ENCODE measurements around the gene FAM210A.
"Not testable (repeated sequence)": the region's sequence is repeated elsewhere in the genome, so short reads cannot be mapped to it uniquely, and the experiment has no call there.

FAM210A gene

GRCh38 chr18:13725566-13726231, 659 bp downstream of the FAM210A start:
- peaks cover 7% of the 10 kb centered on the region for H3K36me3 ChIP-seq (replicated peaks)
- in situ Hi-C loops (cut with MboI; ENCODE audit: low sequenced_read_pairs) = no loop called here
- H3K27me3 ChIP-seq (ENCODE audit: low read depth) = no peaks in the 10 kb centered on the region
- no peaks in the 10 kb centered on the region for H3K9me3 ChIP-seq
- H3K4me3 ChIP-seq = peak overlapping the region; percentile 87
- no peak for DNase-seq (ENCODE audit: low spot score in 2 of 2)
- H3K4me1 ChIP-seq = peaks cover 10% of the 10 kb centered on the region

GRCh38 chr18:13720847-13721246, 5.5 kb downstream of the FAM210A start:
- Histone ChIP-seq H3K9me3 (peaks cover 2% of the 10 kb centered on the region; the same call in 1 of the 2 replicates), H3K4me3 (no peak overlapping the region), H3K36me3 (replicated peaks) (peaks cover 4% of the 10 kb centered on the region; the same call in 1 of the 2 replicates), H3K4me1 (peaks cover 7% of the 10 kb centered on the region), H3K27me3 (ENCODE audit: low read depth) (no peaks in the 10 kb centered on the region)
- in situ Hi-C loops (cut with MboI; ENCODE audit: low sequenced_read_pairs) = no loop called here
- no peak for DNase-seq (ENCODE audit: low spot score in 2 of 2)

- Histone ChIP-seq H3K9me3 (peaks cover 2% of the 10 kb centered on the region; the same call in 1 of the 2 replicates), H3K36me3 (replicated peaks) (peaks cover 4% of the 10 kb centered on the region; the same call in 1 of the 2 replicates), H3K27me3 (ENCODE audit: low read depth) (no peaks in the 10 kb centered on the region), H3K4me1 (peaks cover 7% of the 10 kb centered on the region), H3K4me3 (no peak overlapping the region)
- in situ Hi-C loops (cut with MboI; ENCODE audit: low sequenced_read_pairs) = no loop called here
- DNase-seq (ENCODE audit: low spot score in 2 of 2) = no peak
Observed at GRCh38 chr18:13720123-13720522, 6.2 kb downstream of the FAM210A start.

GRCh38 chr18:13716916-13717315, 9.4 kb downstream of the FAM210A start:
- no peak overlapping the region for H3K4me3 ChIP-seq
- H3K27me3 ChIP-seq (ENCODE audit: low read depth) = no peaks in the 10 kb centered on the region
- no peak for DNase-seq (ENCODE audit: low spot score in 2 of 2)
- H3K36me3 ChIP-seq (replicated peaks) = peaks cover 4% of the 10 kb centered on the region; the same call in 1 of the 2 replicates
- H3K9me3 ChIP-seq = peaks cover 2% of the 10 kb centered on the region; the same call in 1 of the 2 replicates
- in situ Hi-C loops (cut with MboI; ENCODE audit: low sequenced_read_pairs) = no loop called here
- no peaks in the 10 kb centered on the region for H3K4me1 ChIP-seq

- DNase-seq (ENCODE audit: low spot score in 2 of 2) = no peak
- Histone ChIP-seq H3K36me3 (replicated peaks) (no peaks in the 10 kb centered on the region), H3K9me3 (peaks cover 2% of the 10 kb centered on the region; the same call in 1 of the 2 replicates), H3K27me3 (ENCODE audit: low read depth) (no peaks in the 10 kb centered on the region), H3K4me1 (no peaks in the 10 kb centered on the region), H3K4me3 (no peak overlapping the region)
- in situ Hi-C loops (cut with MboI; ENCODE audit: low sequenced_read_pairs) = no loop called here
Observed at GRCh38 chr18:13715330-13715729, 11.0 kb downstream of the FAM210A start.

- Histone ChIP-seq H3K4me3 (no peak overlapping the region), H3K27me3 (ENCODE audit: low read depth) (no peaks in the 10 kb centered on the region), H3K9me3 (peaks cover 2% of the 10 kb centered on the region; the same call in 1 of the 2 replicates), H3K36me3 (replicated peaks) (no peaks in the 10 kb centered on the region), H3K4me1 (no peaks in the 10 kb centered on the region)
- in situ Hi-C loops (cut with MboI; ENCODE audit: low sequenced_read_pairs) = no loop called here
- DNase-seq (ENCODE audit: low spot score in 2 of 2) = no peak
Observed at GRCh38 chr18:13713455-13714055, 12.8 kb downstream of the FAM210A start.

GRCh38 chr18:13712400-13713131, 13.8 kb downstream of the FAM210A start:
- Histone ChIP-seq H3K27me3 (ENCODE audit: low read depth) (no peaks in the 10 kb centered on the region), H3K9me3 (no peaks in the 10 kb centered on the region; the same call in 1 of the 2 replicates), H3K4me3 (no peak overlapping the region), H3K4me1 (no peaks in the 10 kb centered on the region), H3K36me3 (replicated peaks) (no peaks in the 10 kb centered on the region)
- DNase-seq (ENCODE audit: low spot score in 2 of 2) = no peak
- in situ Hi-C loops (cut with MboI; ENCODE audit: low sequenced_read_pairs) = no loop called here

GRCh38 chr18:13710414-13710831, 15.9 kb downstream of the FAM210A start:
- H3K4me1 ChIP-seq = no peaks in the 10 kb centered on the region
- no peak overlapping the region for H3K4me3 ChIP-seq
- in situ Hi-C loops (cut with MboI; ENCODE audit: low sequenced_read_pairs) = no loop called here
- H3K9me3 ChIP-seq = peaks cover 7% of the 10 kb centered on the region; the same call in 1 of the 2 replicates
- H3K36me3 ChIP-seq (replicated peaks) = no peaks in the 10 kb centered on the region
- DNase-seq (ENCODE audit: low spot score in 2 of 2) = no peak
- H3K27me3 ChIP-seq (ENCODE audit: low read depth) = no peaks in the 10 kb centered on the region

- no peaks in the 10 kb centered on the region for H3K36me3 ChIP-seq (replicated peaks)
- H3K9me3 ChIP-seq = peaks cover 20% of the 10 kb centered on the region
- no peak for DNase-seq (ENCODE audit: low spot score in 2 of 2)
- no peaks in the 10 kb centered on the region for H3K27me3 ChIP-seq (ENCODE audit: low read depth)
- no peaks in the 10 kb centered on the region for H3K4me1 ChIP-seq
- H3K4me3 ChIP-seq = no peak overlapping the region
- in situ Hi-C loops (cut with MboI; ENCODE audit: low sequenced_read_pairs) = no loop called here
Observed at GRCh38 chr18:13703899-13704298, 22.5 kb downstream of the FAM210A start.

GRCh38 chr18:13700153-13700552, 26.2 kb downstream of the FAM210A start:
- no peaks in the 10 kb centered on the region for H3K36me3 ChIP-seq (replicated peaks)
- in situ Hi-C loops (cut with MboI; ENCODE audit: low sequenced_read_pairs) = no loop called here
- H3K9me3 ChIP-seq = peaks cover 13% of the 10 kb centered on the region

GRCh38 chr18:13696961-13697360, 29.4 kb downstream of the FAM210A start:
- Histone ChIP-seq H3K9me3 (peaks cover 1% of the 10 kb centered on the region; the same call in 1 of the 2 replicates), H3K36me3 (replicated peaks) (no peaks in the 10 kb centered on the region), H3K4me3 (no peak overlapping the region), H3K27me3 (ENCODE audit: low read depth) (no peaks in the 10 kb centered on the region), H3K4me1 (no peaks in the 10 kb centered on the region)
- in situ Hi-C loops (cut with MboI; ENCODE audit: low sequenced_read_pairs) = no loop called here
- no peak for DNase-seq (ENCODE audit: low spot score in 2 of 2)

More at GRCh38 chr18:13700153-13700552, 26.2 kb downstream of the FAM210A start:
- no peak overlapping the region for H3K4me3 ChIP-seq
- H3K27me3 ChIP-seq (ENCODE audit: low read depth) = no peaks in the 10 kb centered on the region
- no peak for DNase-seq (ENCODE audit: low spot score in 2 of 2)
- no peaks in the 10 kb centered on the region for H3K4me1 ChIP-seq

GRCh38 chr18:13695337-13695736, 31.0 kb downstream of the FAM210A start:
- H3K4me1 ChIP-seq; H3K36me3 ChIP-seq (replicated peaks); DNase-seq (ENCODE audit: low spot score in 2 of 2); H3K27me3 ChIP-seq (ENCODE audit: low read depth); in situ Hi-C loops (cut with MboI; ENCODE audit: low sequenced_read_pairs); H3K4me3 ChIP-seq; H3K9me3 ChIP-seq: not testable (repeated sequence)

GRCh38 chr18:13690060-13690459, 36.3 kb downstream of the FAM210A start:
- H3K4me1 ChIP-seq; H3K4me3 ChIP-seq; in situ Hi-C loops (cut with MboI; ENCODE audit: low sequenced_read_pairs); H3K27me3 ChIP-seq (ENCODE audit: low read depth); H3K9me3 ChIP-seq; DNase-seq (ENCODE audit: low spot score in 2 of 2); H3K36me3 ChIP-seq (replicated peaks): not testable (repeated sequence)
